ENCODE results near the gene ARFIP1.
"Not testable (repeated sequence)": the region's sequence is repeated elsewhere in the genome, so short reads cannot be mapped to it uniquely, and the experiment has no call there.

ARFIP1 gene

DNA sequence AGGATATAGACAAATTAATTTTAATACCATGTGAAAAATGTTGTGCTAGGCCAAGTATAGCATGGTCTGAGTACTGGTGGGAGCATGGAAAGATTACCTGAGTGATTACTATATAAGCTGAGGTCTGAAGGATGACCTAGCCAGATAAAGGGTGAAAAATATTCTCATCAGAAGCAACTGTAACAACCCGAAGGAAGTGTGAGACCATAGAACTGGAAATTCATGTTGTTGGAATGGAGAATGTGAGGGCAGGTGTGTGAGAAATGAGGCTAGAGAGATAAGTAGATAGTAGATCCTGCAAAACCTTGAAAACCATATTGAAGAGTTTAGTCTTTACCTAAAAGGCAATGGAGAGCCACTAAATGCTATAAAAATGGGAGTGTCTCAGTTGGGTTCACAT lies 71.5 kb downstream of the ARFIP1 start:
- TF ChIP-seq, protein P1, sequence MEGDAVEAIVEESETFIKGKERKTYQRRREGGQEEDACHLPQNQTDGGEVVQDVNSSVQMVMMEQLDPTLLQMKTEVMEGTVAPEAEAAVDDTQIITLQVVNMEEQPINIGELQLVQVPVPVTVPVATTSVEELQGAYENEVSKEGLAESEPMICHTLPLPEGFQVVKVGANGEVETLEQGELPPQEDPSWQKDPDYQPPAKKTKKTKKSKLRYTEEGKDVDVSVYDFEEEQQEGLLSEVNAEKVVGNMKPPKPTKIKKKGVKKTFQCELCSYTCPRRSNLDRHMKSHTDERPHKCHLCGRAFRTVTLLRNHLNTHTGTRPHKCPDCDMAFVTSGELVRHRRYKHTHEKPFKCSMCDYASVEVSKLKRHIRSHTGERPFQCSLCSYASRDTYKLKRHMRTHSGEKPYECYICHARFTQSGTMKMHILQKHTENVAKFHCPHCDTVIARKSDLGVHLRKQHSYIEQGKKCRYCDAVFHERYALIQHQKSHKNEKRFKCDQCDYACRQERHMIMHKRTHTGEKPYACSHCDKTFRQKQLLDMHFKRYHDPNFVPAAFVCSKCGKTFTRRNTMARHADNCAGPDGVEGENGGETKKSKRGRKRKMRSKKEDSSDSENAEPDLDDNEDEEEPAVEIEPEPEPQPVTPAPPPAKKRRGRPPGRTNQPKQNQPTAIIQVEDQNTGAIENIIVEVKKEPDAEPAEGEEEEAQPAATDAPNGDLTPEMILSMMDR (IDR thresholded peaks at IDR 0.05; ENCODE audit: low read depth, low read length), result no peak
- no peak for TF ChIP-seq POLR2A (IDR thresholded peaks at IDR 0.05; ENCODE audit: extremely low read depth, insufficient read length)
- TF ChIP-seq MYC (IDR thresholded peaks at IDR 0.05; ENCODE audit: low read depth, low read length), result no peak

DNA sequence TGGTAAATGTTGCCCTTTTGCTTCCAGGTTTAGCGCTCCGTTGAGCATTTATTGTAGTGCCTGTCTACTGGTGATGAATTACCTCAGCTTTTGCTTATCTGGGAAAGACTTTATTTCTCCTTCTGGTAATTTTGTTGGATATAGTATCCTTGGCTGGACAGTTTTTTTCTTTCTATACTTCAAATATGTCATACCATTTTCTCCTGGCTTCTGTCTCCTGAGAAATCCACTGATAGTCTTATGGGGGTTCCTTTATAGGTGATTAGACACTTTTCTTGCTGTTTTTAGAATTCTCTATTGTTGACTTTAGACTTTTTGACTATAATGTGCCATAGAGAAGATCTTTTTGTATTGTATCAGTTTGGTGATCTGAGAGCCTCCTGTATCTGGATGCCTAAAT lies 73.5 kb downstream of the ARFIP1 start:
- H3K4me3 ChIP-seq (ENCODE audit: low read depth, low read length), result no peak overlapping the region
- TF ChIP-seq POLR2A (IDR thresholded peaks at IDR 0.05; ENCODE audit: extremely low read depth, insufficient read length), result no peak
- TF ChIP-seq, protein P1 (IDR thresholded peaks at IDR 0.05; ENCODE audit: low read depth, low read length), result no peak
- TF ChIP-seq, protein P2, sequence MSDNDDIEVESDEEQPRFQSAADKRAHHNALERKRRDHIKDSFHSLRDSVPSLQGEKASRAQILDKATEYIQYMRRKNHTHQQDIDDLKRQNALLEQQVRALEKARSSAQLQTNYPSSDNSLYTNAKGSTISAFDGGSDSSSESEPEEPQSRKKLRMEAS (IDR thresholded peaks at IDR 0.05; ENCODE audit: low read depth, low read length), result no peak
- TF ChIP-seq MYC (IDR thresholded peaks at IDR 0.05; ENCODE audit: low read depth, low read length), result no peak
- no peak for DNase-seq (ENCODE audit: low read depth)

More for the DNA sequence above, 71.5 kb downstream of the ARFIP1 start:
- DNase-seq (ENCODE audit: low read depth), result no peak
- no peak overlapping the region for H3K4me3 ChIP-seq (ENCODE audit: low read depth, low read length)

DNA sequence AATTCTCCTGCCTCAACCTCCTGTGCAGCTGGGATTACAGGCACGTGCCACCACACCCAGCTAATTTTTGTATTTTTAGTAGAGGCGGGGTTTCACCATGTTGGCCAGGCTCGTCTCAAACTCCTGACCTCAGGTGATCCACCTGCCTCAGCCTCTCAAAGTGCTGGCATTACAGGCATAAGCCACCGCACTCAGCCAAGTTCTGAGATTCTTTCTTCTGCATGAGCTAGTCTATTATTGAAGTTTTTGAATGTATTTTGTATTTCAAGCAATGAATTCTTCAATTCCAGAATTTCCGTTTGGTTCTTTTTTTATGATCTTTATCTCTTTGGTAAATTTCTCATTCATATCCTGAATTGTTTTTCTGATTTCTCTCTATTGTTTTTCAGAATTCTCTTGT lies 74.3 kb downstream of the ARFIP1 start:
- DNase-seq (ENCODE audit: low read depth); H3K4me3 ChIP-seq (ENCODE audit: low read depth, low read length): not testable (repeated sequence)

DNA sequence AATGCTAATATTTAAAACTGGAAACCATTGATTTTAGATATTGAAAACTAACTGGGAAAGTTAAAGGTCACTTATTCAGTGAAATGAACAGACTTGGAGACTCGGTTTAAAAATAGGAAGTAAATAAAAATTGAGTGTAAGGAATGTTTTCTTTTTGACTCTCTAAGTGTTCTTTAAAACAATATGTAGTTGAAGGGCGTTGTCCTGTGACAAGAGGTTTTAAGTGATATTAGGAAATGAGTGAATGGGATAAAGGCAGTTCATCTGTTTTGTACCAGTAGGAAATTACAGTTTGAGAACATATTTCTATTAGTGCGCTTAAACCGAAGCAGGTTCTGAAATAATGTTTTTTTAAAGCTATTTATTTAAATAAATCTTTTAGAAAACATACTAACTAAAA lies 77.2 kb downstream of the ARFIP1 start:
- no peak for TF ChIP-seq POLR2A (IDR thresholded peaks at IDR 0.05; ENCODE audit: extremely low read depth, insufficient read length)
- no peak for TF ChIP-seq MYC (IDR thresholded peaks at IDR 0.05; ENCODE audit: low read depth, low read length)
- TF ChIP-seq, protein P1 (IDR thresholded peaks at IDR 0.05; ENCODE audit: low read depth, low read length), result no peak
- TF ChIP-seq, protein P2 (IDR thresholded peaks at IDR 0.05; ENCODE audit: low read depth, low read length), result no peak

DNA sequence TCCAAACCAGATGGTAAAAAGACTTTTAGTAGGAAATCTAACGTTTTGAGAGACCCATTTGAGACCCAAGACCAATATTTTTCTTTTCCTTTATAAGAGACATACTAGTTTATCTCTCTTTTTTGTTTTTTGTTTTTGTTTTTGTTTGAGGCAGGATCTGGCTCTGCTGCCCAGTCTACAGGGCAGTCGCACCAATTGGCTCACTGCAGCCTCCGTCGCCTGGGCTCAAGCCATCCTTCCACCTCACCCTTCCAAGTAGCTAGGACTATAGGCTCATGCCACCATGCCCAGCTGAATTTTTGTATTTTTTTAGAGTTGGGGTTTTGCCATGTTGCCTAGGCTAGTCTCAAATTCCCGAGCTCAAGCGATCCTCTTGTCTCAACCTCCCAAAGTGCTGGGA lies 79.2 kb downstream of the ARFIP1 start:
- DNase-seq (ENCODE audit: low read depth), result no peak
- TF ChIP-seq MYC (IDR thresholded peaks at IDR 0.05; ENCODE audit: low read depth, low read length), result no peak
- no peak for TF ChIP-seq POLR2A (IDR thresholded peaks at IDR 0.05; ENCODE audit: extremely low read depth, insufficient read length)
- TF ChIP-seq, protein P1 (IDR thresholded peaks at IDR 0.05; ENCODE audit: low read depth, low read length), result no peak
- TF ChIP-seq, protein P2 (IDR thresholded peaks at IDR 0.05; ENCODE audit: low read depth, low read length), result no peak
- H3K4me3 ChIP-seq (ENCODE audit: low read depth, low read length), result no peak overlapping the region

More for the DNA sequence above, 77.2 kb downstream of the ARFIP1 start:
- no peak for DNase-seq (ENCODE audit: low read depth)
- H3K4me3 ChIP-seq (ENCODE audit: low read depth, low read length), result no peak overlapping the region

DNA sequence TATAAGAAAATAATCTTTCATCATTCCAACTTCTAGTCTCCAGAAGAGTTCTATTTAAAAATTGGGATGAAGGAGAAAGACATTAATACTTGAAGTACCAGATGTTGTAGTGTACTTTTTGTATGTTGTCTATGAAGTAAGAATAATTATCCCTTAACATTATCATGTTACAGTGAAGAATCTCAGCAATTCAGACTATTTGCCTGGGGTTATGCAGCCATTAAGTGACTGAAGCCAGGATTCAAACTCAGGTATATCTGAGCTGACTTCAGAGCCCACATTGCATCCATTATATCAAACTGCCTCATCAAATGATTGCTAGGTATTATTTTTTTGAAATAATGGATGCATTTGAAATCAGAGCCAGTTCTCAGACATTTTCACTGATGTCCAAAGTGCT lies 80.3 kb downstream of the ARFIP1 start:
- H3K4me3 ChIP-seq (ENCODE audit: low read depth, low read length), result no peak overlapping the region
- TF ChIP-seq, protein P2 (IDR thresholded peaks at IDR 0.05; ENCODE audit: low read depth, low read length), result no peak
- TF ChIP-seq POLR2A (IDR thresholded peaks at IDR 0.05; ENCODE audit: extremely low read depth, insufficient read length) (no peak), MYC (IDR thresholded peaks at IDR 0.05; ENCODE audit: low read depth, low read length) (no peak)
- TF ChIP-seq, protein P1 (IDR thresholded peaks at IDR 0.05; ENCODE audit: low read depth, low read length), result no peak
- no peak for DNase-seq (ENCODE audit: low read depth)
